Epithelial cell of esophagus (primary cell): ENCODE data around the gene TRPM2.

Experiments
- DNase-seq: peaks from one replicate; pipeline ENCODE4 v3.0.0; 2010; ENCODE audit warnings: low read depth
- H3K4me3 ChIP-seq: 2 replicates; pipeline ENCODE4 v1.5.1; 2011; ENCODE audit warnings: mild to moderate bottlenecking, low read length, control low read depth
- CTCF ChIP-seq: IDR thresholded peaks from 2 replicates; pipeline ENCODE4 v1.5.1; 2011; ENCODE audit warnings: low read depth, mild to moderate bottlenecking, low read length, control low read depth, inconsistent platforms; ENCODE audit not compliant: insufficient read depth; ENCODE audit errors: missing control alignments

TRPM2 gene

GRCh38 chr21:44310628-44311507 lies 42.6 kb upstream of the TRPM2 start:
- no peak for DNase-seq
- no peak for TF ChIP-seq CTCF
- H3K4me3 ChIP-seq: no peak overlapping the region

DNA sequence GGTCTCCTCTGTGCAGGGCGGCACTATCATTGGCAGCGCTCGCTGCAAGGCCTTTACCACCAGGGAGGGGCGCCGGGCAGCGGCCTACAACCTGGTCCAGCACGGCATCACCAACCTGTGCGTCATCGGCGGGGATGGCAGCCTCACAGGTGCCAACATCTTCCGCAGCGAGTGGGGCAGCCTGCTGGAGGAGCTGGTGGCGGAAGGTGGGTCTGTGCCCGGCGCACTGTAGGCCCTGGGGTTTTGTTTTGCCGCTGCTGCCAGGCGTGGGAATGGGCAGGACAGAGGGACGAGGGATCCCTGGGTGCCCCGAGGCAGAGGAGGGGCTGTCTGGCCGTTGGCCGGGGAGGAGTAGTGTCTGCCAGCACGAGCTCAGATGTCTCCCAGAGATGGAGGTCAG lies 41.3 kb upstream of the TRPM2 start:
- no peak overlapping the region for H3K4me3 ChIP-seq

GRCh38 chr21:44312716-44313115 lies 40.7 kb upstream of the TRPM2 start:
- no peak for DNase-seq
- no peak for TF ChIP-seq CTCF
- H3K4me3 ChIP-seq: no peak overlapping the region

More for the DNA sequence above, 41.3 kb upstream of the TRPM2 start:
- no peak for DNase-seq
- no peak for TF ChIP-seq CTCF

DNA sequence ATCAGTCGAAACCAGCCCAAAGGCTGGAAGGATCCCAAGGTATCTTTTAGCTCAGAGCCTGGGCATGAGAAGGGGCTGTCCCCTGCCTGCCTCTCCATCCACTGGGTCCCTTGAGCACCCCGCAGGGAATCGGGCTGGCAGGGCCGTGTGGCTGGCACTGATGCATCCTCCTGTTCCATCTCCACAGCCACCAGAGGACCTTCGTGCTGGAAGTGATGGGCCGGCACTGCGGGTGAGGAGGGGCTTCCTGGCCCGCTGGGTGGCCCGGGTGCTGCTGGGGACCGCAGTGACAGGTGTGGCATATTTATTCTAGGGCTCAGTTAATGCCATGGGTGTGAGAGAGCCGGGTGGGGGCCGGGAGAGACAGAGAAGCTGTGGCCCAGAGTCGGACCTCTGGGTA lies 40.0 kb upstream of the TRPM2 start:
- no peak for TF ChIP-seq CTCF
- no peak for DNase-seq
- no peak overlapping the region for H3K4me3 ChIP-seq

DNA sequence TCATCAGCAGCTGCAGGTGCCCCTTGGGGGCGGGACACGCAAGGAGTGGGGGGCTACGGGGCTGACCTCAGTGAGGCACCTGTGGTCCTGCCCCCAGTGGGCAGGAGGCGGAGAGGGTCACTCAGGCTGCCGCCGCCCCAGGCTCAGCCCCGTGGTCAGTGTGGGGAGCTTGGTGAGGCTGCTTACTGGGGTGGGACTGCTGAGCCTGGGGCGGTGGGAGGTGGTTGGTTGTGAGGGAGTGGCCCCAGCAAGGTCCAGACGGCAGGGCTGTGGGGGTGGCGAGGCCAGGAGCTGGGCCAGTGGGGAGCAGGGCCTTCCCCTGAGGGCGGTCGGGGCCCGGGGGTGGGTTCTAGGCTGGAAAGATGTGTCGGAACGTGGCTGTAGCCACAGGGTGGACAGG lies 39.3 kb upstream of the TRPM2 start:
- no peak for TF ChIP-seq CTCF
- no peak for DNase-seq
- no peak overlapping the region for H3K4me3 ChIP-seq

DNA sequence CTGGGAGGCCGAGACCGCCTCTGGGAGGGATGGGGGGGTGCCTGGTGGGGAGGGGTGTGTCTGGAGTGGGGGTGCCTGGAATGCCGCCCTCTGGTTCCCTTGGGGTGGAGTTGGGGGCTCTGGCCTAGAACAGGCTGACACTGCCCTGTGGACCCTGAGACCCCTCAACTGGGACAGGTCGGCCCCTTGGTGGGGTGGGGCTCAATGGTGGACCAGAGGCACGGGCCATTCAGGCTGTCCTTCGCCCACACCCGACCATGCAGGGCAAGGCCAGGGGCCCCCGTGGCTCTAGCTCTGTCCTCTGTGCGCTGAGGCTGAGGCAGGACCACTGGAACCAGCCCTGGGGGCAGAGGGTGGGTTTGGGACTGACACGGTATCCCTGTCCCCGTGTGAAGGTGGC lies 38.9 kb upstream of the TRPM2 start:
- no peak overlapping the region for H3K4me3 ChIP-seq
- TF ChIP-seq CTCF: no peak
- no peak for DNase-seq
